ENCODE data around the gene SCAANT1. TPM values are rescaled to one million over a fixed set of nuclear protein-coding genes. Genes with fewer than 3 reads are reported as not detected.

Gene SCAANT1
- total RNA-seq: 1 to 10 TPM in 1 of 2 donors, not detected in 1; 2.4 TPM

DNA sequence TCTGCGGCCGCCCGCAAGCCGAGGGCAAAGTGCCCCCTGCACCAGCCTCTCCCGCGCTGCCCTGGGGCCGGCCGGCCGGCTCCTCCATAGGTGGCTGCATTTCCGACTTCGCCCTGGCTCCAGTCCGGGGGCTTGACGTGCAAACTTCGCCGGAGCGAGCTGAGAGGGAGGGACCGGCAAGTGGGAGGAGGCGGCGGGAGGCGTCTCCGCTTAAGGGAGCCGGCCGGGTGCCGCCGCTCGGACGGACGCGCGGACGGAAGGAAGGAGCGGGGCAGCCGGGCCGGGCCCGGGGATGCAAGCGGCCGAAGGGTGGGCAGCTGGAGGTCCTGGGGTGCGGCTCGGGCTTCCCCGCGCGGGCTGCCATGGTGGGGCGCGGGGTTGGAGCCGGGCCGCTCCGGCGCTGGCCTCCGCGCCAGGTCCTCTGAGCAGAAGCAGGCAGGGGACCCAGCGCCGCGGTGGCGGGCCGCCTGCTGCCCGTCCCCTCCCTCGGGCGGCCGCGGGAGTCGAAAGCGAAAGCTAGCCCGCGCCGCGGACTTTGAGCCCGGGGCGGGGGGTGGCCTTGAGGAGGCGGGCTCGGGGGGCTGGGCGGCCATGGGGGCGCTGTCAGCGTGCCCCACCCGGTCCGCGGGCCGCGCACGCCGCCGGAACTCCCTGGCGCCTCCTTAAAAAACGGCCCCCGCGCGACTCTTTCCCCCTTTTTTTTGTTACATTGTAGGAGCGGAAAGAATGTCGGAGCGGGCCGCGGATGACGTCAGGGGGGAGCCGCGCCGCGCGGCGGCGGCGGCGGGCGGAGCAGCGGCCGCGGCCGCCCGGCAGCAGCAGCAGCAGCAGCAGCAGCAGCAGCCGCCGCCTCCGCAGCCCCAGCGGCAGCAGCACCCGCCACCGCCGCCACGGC is at the start of gene SCAANT1:
Gene SCAANT1, minus strand, starts transcription at position 511 of the 895 bp plus-strand sequence.
- Mint-ChIP-seq H3K4me3 (peak within 1 kb of the TSS; percentile 88), H3K4me1 (peaks cover 20% of the 10 kb centered on the region), H3K9me3 (no peaks in the 10 kb centered on the region), H3K27ac (peak within 1 kb of the TSS; percentile 95), H3K27me3 (no peaks in the 10 kb centered on the region), H3K36me3 (ENCODE audit: low read depth) (peaks cover 42% of the 10 kb centered on the region)
- peak; percentile 64 for ATAC-seq (replicated peaks)

DNA sequence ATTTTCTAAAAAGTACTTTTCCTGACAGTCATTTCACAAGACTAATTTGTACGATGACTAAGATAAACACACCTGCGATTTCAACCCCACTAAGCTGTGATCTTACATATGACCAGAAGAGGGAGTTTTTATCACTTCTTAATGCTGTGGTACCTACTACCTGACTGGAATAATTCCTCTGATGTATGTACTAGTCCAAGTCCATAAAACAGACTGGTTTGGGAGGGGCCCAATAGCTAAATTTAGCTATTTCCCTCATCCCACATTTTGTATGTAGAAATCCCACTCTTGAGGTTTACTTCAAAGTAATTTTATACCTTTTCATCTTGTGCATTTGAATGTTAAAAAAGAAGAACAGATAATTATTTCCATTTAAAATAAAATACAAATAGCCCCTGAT is 49.7 kb upstream of the SCAANT1 start:
- Mint-ChIP-seq H3K9me3 (no peaks in the 10 kb centered on the region), H3K4me3 (no peak overlapping the region), H3K27ac (no peak overlapping the region), H3K36me3 (ENCODE audit: low read depth) (no peaks in the 10 kb centered on the region), H3K27me3 (no peaks in the 10 kb centered on the region), H3K4me1 (peaks cover 40% of the 10 kb centered on the region)
- ATAC-seq (replicated peaks): peak; percentile 70

DNA sequence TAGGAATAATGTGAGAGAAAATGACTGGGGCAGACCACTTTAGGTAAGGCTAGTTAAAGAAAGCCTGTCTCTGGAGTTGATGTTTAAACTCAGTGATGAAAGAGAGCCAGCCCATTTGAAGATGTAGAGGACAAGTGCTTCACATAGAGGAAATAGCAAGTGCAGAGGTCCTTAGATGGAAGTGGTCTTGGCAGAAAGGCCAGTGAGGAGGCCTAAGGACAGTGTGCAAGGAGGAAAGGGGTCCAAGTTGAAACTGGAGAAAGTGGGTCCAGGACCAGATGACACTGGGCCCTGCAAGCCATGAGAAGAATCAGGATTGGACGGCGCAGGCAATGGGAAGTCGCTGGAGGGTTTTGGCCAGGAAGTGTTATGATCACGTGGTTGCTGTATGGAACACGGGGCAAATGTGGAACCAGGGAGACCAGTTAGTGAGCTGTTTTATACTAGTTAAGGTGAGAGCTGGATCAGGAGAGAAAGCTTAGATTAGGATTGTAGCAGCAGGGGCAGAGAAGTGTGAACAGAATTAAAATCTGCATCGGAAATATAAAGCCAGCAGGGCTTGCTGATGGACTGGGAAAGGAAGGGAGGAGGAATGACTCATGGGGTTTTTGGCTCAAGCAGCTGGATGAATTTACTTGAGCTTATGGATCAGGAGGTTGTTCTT is 48.0 kb upstream of the SCAANT1 start:
- peak overlapping the region; percentile 38 for H3K4me3 Mint-ChIP-seq

DNA sequence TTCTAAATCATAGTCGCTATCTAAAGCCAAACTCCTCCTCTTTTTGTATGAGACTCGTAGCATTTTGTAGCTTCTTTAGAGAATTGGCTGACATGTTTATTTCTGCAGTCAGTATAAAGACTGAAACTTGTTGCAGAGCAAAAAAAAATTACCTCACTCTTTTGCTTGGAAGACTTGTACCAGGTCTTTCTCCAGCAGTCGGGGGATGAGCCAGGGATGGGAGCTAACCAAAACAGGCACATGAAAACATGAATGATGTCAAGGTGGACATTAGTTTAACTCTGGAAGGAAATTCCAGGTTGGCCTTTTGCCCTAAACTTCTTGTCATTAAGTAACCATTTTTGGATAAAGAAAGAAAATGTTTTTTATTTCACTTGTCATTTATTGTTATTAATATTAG is 47.0 kb upstream of the SCAANT1 start:
- H3K4me1 Mint-ChIP-seq: peaks cover 31% of the 10 kb centered on the region
- no peak overlapping the region for H3K4me3 Mint-ChIP-seq
- no peaks in the 10 kb centered on the region for H3K27me3 Mint-ChIP-seq
- H3K9me3 Mint-ChIP-seq: no peaks in the 10 kb centered on the region
- peaks cover 22% of the 10 kb centered on the region for H3K36me3 Mint-ChIP-seq (ENCODE audit: low read depth)
- no peak for ATAC-seq (replicated peaks)
- no peak overlapping the region for H3K27ac Mint-ChIP-seq

More for the DNA sequence above, 48.0 kb upstream of the SCAANT1 start:
- Mint-ChIP-seq H3K4me1 (peaks cover 36% of the 10 kb centered on the region), H3K9me3 (no peaks in the 10 kb centered on the region), H3K36me3 (ENCODE audit: low read depth) (peaks cover 12% of the 10 kb centered on the region), H3K27me3 (no peaks in the 10 kb centered on the region), H3K27ac (peak overlapping the region; percentile 67)
- ATAC-seq (replicated peaks): no peak

DNA sequence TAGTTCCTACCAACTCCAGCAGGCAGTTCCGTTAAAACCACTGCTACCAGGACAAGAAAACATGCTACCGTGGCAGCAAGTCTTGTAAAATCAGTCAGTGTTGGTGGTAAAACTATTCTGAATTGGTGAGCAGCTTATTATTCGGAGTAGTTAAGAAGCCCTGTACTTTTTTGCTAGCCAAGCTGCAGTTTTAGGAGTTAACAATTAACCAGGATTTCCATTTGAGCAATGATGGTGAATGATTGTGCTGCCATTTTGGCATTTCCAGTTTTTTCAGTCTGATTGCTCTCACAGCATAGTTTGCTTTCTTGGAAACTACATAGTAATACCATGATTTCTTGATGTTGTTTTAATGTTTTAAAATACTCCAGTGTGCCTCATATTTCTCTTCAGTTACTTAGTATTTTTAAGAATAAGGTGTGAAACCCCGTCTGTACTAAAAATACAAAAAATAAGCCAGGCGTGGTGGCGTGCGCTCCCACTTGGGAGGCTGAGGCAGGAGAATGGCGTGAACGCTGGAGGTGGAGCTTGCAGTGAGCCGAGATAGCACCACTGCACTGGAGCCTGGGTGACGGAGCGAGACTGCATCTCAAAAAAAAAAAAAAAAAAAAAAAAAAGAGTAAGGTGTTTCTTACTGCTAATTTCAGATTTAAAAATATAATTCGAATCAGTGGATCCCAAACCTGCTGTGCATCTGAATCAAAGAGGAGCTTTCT is 43.8 kb upstream of the SCAANT1 start:
- H3K4me3 Mint-ChIP-seq: no peak overlapping the region
- H3K9me3 Mint-ChIP-seq: no peaks in the 10 kb centered on the region
- peaks cover 38% of the 10 kb centered on the region for H3K4me1 Mint-ChIP-seq
- H3K27ac Mint-ChIP-seq: no peak overlapping the region
- peaks cover 42% of the 10 kb centered on the region for H3K36me3 Mint-ChIP-seq (ENCODE audit: low read depth)
- no peaks in the 10 kb centered on the region for H3K27me3 Mint-ChIP-seq
- ATAC-seq (replicated peaks): no peak

DNA sequence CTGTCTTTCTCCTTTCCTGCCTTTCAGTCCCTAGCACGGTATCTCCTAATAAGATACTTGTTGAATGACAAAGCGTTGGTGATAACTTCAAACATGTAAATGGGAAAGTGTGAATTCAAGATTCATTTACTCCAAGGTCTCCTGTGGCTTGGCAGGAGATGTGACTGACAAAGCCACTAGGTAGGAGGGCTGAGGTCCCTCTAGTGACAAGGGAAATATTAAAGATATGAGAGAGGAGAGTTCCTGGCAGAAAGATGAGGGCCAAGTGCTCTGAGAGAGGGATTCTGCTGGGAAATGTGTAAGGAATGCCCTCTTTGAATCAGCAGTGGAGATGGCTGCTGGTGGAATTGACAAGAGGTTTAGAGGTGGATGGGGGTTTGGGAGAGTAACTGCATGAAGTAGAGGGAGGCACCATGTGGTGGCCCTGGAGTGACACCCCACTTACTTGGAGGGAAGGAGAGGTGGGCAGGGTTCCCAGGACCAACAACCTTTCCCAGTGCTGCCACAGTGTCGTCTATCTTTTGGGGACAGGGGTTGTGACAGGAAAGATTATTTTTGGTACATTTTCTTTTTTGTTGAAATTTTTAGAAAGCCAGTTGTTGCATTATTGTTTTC is 43.0 kb upstream of the SCAANT1 start:
- peak overlapping the region; percentile 50 for H3K27ac Mint-ChIP-seq
- no peaks in the 10 kb centered on the region for H3K27me3 Mint-ChIP-seq
- ATAC-seq (replicated peaks): no peak
- no peaks in the 10 kb centered on the region for H3K9me3 Mint-ChIP-seq
- peaks cover 35% of the 10 kb centered on the region for H3K4me1 Mint-ChIP-seq
- peaks cover 42% of the 10 kb centered on the region for H3K36me3 Mint-ChIP-seq (ENCODE audit: low read depth)
- H3K4me3 Mint-ChIP-seq: no peak overlapping the region

DNA sequence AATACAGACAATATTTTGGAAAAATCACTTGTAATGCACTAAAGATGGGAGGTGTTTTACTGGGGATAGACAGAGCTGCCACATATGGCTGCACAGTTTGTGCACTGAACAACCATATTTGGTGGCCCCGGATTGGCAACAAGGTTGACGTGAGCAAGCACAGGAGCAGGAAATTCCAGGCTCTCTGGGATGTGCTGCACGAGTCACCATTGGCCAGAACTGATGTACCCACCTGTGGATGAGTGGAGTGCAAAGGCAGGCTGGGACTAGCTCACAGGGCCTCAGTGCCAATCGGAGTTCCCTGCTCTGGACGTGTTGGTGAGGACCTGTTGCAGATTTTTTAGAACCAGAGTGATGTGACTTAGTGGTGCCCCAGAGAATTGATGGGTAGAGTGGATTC is 42.0 kb upstream of the SCAANT1 start:
- ATAC-seq (replicated peaks): no peak
- Mint-ChIP-seq H3K4me1 (peaks cover 30% of the 10 kb centered on the region), H3K9me3 (no peaks in the 10 kb centered on the region), H3K36me3 (ENCODE audit: low read depth) (peaks cover 47% of the 10 kb centered on the region), H3K4me3 (no peak overlapping the region), H3K27ac (peak overlapping the region; percentile 58), H3K27me3 (no peaks in the 10 kb centered on the region)

DNA sequence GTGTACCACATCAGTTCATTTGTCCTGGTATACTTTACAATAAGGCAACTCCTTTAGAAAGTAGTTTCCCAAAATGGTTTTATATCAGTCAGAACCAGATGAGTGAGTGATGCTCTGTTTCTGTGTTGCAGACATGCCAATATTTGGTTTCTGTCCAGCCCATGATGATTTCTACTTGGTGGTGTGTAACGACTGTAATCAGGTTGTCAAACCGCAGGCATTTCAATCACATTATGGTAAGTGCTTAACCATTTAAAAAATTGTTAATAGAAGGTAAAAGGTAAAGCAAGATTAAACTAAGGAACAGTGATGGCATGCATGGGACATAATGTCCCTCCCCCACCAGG is 40.0 kb upstream of the SCAANT1 start:
- peak; percentile 85 for ATAC-seq (replicated peaks)
- H3K4me1 Mint-ChIP-seq: peaks cover 40% of the 10 kb centered on the region
- peaks cover 60% of the 10 kb centered on the region for H3K36me3 Mint-ChIP-seq (ENCODE audit: low read depth)
- peak overlapping the region; percentile 79 for H3K4me3 Mint-ChIP-seq
- H3K9me3 Mint-ChIP-seq: no peaks in the 10 kb centered on the region
- no peak overlapping the region for H3K27ac Mint-ChIP-seq
- H3K27me3 Mint-ChIP-seq: no peaks in the 10 kb centered on the region

DNA sequence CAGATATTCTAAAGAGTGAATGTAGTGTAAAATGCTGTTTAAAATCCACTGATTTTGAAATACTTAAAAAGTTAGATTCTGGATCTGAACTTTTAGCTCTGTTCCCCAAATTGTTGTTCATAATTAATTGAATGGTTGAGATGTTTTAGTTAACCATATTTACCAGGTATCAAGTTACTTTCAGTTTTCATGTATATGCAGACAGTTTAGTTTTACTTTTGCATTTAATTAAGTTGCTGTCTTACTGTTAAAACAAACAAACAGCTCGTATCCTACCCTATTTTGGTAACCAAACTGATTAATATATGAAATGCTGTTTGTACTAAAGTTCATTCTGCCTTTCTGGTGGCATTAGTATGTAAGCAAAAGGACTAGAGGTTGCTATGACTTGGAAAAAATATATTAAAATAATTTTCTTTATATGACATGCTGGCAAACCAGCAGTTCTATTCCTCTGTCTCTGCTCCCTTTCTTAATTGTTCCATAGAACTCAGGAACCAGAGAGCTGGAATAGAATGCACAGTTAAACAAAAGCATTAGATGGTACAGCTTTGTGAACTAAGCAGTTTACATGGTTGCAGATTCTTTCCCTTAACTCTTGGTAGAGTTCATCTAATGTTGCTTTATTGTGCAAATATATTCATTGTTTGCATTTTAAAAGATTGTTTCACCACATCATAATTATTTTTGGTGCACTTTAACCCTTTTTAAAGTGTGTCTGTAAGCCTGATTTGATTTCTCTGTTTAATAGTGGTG is 39.5 kb upstream of the SCAANT1 start:
- Mint-ChIP-seq H3K27ac (peak overlapping the region; percentile 89), H3K4me1 (peaks cover 36% of the 10 kb centered on the region), H3K27me3 (no peaks in the 10 kb centered on the region), H3K9me3 (no peaks in the 10 kb centered on the region), H3K36me3 (ENCODE audit: low read depth) (peaks cover 62% of the 10 kb centered on the region), H3K4me3 (peak overlapping the region; percentile 79)
- ATAC-seq (replicated peaks): no peak

DNA sequence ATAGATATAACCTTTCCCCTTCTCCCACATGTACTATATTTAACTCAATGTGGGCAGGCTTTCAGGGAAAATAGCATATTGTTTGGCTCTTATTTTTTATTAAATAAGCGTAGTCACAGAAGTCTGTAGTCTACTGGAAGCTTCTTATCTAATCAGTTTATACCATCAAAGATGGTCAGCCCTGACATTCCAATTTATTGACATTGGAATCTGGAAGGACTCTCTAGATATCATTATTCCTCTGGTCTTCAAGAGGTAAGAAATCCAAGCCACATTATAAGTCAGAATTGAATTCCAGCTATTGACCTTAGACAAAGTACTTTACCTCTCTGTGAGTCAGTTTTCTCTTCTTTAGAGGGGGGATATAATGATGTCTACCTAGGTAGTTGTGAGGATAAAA is 38.5 kb upstream of the SCAANT1 start:
- H3K4me3 Mint-ChIP-seq: peak overlapping the region; percentile 79
- H3K9me3 Mint-ChIP-seq: no peaks in the 10 kb centered on the region
- H3K27ac Mint-ChIP-seq: no peak overlapping the region
- H3K4me1 Mint-ChIP-seq: peaks cover 38% of the 10 kb centered on the region
- peaks cover 55% of the 10 kb centered on the region for H3K36me3 Mint-ChIP-seq (ENCODE audit: low read depth)
- ATAC-seq (replicated peaks): no peak
- H3K27me3 Mint-ChIP-seq: no peaks in the 10 kb centered on the region

DNA sequence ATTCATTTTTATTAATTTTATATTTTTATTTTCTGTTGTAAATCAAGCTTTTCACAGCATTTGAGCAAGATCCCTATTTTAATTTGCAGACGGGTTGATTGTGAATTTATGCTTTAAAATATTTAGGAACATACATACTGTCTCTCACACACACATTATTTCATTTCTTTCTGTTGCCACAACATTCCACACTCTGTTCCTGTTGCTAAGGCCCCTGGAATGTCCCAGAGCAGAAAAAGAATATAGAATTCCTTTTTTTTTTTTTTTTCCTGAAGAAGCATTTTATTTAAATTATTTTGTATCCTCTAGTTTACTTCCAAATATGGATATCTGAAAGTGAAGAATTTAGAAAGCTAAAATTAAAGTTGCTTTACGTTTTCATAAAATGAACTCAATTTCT is 36.8 kb upstream of the SCAANT1 start:
- H3K27me3 Mint-ChIP-seq: no peaks in the 10 kb centered on the region
- no peaks in the 10 kb centered on the region for H3K9me3 Mint-ChIP-seq
- H3K36me3 Mint-ChIP-seq (ENCODE audit: low read depth): peaks cover 52% of the 10 kb centered on the region
- H3K4me1 Mint-ChIP-seq: peaks cover 40% of the 10 kb centered on the region
- no peak overlapping the region for H3K4me3 Mint-ChIP-seq
- ATAC-seq (replicated peaks): no peak
- no peak overlapping the region for H3K27ac Mint-ChIP-seq

DNA sequence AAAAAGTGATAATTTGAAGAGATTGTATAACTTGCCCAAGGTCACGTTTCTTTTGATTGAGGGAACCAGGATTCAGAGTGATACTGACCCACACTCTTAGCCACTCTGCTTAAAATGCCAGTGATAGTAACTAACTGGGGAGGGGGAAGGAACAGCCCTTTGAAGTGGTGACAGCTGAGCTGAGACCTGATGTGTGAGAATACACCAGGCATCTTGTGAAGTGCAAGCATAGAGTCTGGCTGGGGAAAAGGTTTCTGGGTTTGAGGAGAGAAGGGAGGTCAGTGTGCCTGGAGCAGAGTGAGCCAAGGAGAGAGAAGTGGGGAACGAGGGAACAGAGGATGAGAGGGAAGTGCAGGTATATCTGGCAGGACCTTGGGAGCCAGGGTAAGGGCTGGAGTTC is 35.4 kb upstream of the SCAANT1 start:
- peaks cover 39% of the 10 kb centered on the region for H3K4me1 Mint-ChIP-seq
- no peak for ATAC-seq (replicated peaks)
- H3K36me3 Mint-ChIP-seq (ENCODE audit: low read depth): peaks cover 45% of the 10 kb centered on the region
- peak overlapping the region; percentile 21 for H3K27ac Mint-ChIP-seq
- H3K4me3 Mint-ChIP-seq: no peak overlapping the region
- no peaks in the 10 kb centered on the region for H3K27me3 Mint-ChIP-seq
- no peaks in the 10 kb centered on the region for H3K9me3 Mint-ChIP-seq

DNA sequence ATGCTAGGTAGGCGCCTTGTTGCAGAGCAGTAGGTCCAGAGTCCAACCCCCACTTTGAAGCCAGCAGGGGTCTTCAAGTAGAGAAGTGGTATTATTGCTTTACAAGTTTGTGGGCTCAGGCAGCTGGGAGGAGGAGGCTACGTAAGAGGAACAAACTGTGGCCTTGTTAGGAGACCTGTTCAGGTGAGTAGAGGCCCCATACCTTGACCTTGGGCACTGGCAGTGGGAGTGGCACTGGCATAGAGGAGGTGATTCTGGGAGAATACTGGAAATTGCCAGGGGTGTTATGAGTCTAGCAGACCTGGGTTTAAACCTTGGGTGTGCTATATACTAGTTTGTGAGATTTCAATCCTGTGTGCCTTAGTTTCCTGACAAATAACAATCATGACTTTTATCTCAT is 34.6 kb upstream of the SCAANT1 start:
- Mint-ChIP-seq H3K27me3 (no peaks in the 10 kb centered on the region), H3K4me3 (no peak overlapping the region), H3K9me3 (no peaks in the 10 kb centered on the region), H3K36me3 (ENCODE audit: low read depth) (peaks cover 40% of the 10 kb centered on the region), H3K27ac (peak overlapping the region; percentile 21), H3K4me1 (peaks cover 43% of the 10 kb centered on the region)
- no peak for ATAC-seq (replicated peaks)
